HG03378 (cell line): ENCODE results near the gene APOBEC3G.
"Not testable (repeated sequence)": the region's sequence is repeated elsewhere in the genome, so short reads cannot be mapped to it uniquely, and the experiment has no call there.

Source experiments
- ATAC-seq: cut with Tn5 transposase; IDR thresholded peaks from one replicate; pipeline ENCODE4 v1.9.1; 2021; ENCODE audit warnings: mild to moderate bottlenecking, moderate library complexity; ENCODE audit not compliant: unreplicated experiment

APOBEC3G gene

GRCh38 chr22:39077026-39077840, at the start of gene APOBEC3G:
APOBEC3G (plus strand) TSS chr22:39077275; CDS start chr22:39077362, 87 bp downstream.
- peak; percentile 61 for ATAC-seq

- ATAC-seq = no peak
Observed at GRCh38 chr22:39027717-39028116, 49.4 kb upstream of the APOBEC3G start.

DNA sequence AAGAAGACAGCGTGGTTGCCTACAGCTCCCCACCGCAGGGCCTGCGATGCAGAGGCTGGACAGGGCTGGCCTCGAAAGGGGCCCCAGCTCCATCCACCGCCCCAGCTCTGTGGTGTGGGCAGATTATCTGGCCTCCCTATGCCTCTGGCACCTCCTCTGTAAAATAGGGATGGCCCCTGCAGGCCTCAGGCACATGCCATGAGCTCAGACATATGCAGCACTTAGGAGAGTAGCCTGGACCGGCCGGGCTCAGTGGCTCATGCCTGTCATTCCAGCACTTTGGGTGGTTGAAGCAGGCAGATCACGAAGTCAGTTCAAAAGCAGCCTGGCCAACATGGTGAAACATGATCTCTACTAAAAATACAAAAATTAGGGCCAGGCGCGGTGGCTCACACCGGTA, 48.8 kb upstream of the APOBEC3G start:
- no peak for ATAC-seq

- no peak for ATAC-seq
Observed at GRCh38 chr22:39029227-39029626, 47.8 kb upstream of the APOBEC3G start.

- ATAC-seq = no peak
Observed at GRCh38 chr22:39030705-39031104, 46.4 kb upstream of the APOBEC3G start.

GRCh38 chr22:39031434-39032295, 45.4 kb upstream of the APOBEC3G start:
- ATAC-seq = not testable (repeated sequence)

GRCh38 chr22:39037071-39037470, 40.0 kb upstream of the APOBEC3G start:
- ATAC-seq = not testable (repeated sequence)

- ATAC-seq = no peak
Observed at GRCh38 chr22:39039306-39040126, 37.6 kb upstream of the APOBEC3G start.

GRCh38 chr22:39040155-39040537, 36.9 kb upstream of the APOBEC3G start:
- ATAC-seq = not testable (repeated sequence)

DNA sequence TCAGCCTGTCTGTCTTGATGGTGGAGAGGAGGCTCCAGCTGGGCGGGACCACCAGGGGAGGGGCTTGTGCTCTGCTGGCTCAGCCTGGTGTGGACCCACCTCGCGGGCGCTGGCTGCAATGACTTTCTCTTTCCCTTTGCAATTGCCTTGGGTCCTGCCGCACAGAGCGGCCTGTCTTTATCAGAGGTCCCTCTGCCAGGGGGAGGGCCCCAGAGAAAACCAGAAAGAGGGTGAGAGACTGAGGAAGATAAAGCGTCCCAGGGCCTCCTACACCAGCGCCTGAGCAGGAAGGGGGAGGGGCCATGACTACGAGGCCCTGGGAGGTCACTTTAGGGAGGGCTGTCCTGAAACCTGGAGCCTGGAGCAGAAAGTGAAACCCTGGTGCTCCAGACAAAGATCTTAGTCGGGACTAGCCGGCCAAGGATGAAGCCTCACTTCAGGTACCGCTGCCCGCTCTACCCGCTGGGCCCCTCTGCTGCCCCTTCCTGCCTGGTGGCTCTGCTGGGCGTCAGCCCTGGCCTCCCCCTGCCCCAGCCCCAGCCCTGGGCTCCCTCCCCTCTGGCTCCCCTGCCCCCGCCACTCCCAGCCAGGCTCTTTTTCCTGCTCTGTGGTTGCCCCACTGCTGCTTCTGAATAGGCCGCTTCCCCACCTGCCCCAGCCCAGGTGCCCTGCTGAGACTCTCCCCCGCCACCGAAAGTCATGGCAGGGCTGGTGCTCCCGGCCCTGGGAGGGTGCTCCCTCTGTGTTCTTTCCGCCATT, 36.4 kb upstream of the APOBEC3G start, which contains the start of gene APOBEC3F:
Gene APOBEC3F (plus strand): TSS at position 327 of the 759 bp plus-strand sequence. CDS start 97 bp downstream, at position 424.
- ATAC-seq = peak; percentile 94

DNA sequence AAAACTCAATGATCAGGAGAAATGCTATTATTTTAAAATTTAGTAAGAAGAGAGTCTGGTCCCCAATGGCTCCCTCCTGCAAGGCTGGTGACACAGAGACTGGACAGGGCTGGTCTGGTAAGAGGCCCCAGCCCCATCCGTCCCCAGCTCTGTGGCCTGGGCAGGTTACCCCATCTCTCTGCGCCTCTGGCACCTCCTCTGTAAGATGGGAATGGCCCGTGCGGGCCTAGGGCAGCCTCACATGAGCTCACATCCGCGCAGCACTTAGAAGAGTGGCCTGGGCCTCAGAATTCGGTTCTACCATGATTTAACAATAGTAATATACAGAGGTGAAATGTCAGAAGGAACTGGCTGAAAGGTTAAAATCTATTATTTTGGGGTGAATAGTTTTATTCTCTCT, 35.2 kb upstream of the APOBEC3G start:
- ATAC-seq = no peak

GRCh38 chr22:39043063-39043462, 34.0 kb upstream of the APOBEC3G start:
- not testable (repeated sequence) for ATAC-seq

GRCh38 chr22:39045136-39045535, 31.9 kb upstream of the APOBEC3G start:
- ATAC-seq = not testable (repeated sequence)

- not testable (repeated sequence) for ATAC-seq
Observed at GRCh38 chr22:39049486-39049885, 27.6 kb upstream of the APOBEC3G start.

DNA sequence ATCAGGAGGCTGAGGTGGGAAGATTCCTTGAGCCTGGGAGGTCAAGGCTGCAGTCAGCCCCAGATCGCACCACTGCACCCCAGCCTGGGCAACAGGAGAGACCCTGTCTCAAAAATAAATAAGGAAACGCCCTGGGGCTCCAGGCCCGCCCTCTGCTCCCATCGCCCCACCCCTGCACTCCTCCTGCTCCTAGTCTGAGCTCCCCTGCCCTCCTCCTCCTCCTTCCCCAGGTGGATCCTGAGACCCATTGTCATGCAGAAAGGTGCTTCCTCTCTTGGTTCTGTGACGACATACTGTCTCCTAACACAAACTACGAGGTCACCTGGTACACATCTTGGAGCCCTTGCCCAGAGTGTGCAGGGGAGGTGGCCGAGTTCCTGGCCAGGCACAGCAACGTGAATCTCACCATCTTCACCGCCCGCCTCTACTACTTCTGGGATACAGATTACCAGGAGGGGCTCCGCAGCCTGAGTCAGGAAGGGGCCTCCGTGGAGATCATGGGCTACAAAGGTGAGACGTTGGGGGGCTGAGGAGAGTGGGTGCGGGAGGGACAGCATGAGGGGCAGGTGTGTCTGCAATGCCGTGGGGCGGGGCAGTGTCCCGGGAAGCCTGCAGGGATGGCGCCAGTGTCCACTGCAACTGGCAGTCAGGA, 25.1 kb upstream of the APOBEC3G start:
- ATAC-seq = not testable (repeated sequence)

DNA sequence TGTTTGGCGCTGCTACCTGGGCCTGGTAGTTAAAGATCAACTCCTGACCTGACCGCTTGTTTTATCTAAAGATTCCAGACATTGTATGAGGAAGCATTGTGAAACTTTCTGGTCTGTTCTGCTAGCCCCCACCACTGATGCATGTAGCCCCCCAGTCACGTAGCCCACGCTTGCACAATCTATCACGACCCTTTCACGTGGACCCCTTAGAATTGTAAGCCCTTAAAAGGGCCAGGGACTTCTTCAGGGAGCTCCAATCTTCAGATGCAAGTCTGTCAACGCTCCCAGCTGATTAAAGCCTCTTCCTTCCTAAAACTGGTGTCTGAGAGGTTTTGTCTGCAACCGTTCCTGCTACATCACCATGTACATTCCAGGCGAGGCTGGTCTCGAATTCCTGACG, 21.4 kb upstream of the APOBEC3G start:
- no peak for ATAC-seq

GRCh38 chr22:39061290-39061689, 15.8 kb upstream of the APOBEC3G start:
- ATAC-seq = not testable (repeated sequence)

DNA sequence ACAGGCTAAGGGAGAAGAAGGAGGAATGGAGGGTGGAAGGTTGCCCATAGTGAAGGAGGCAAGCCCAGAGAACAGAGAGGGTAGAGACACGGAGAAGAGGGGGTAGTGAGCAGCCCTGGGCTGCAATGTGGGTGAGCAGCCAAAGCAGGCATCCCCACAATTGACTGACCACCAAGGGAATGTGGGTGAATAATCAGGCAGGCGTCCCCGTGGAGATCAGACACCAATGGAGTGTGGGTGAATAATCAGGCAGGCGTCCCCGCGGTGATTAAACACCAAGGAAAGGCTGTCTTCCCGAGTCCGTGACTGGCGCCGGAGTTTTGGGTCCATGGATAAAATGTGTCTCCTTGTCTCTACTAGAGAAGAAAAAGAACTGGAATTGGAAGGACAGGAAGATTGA, 15.1 kb upstream of the APOBEC3G start:
- ATAC-seq = not testable (repeated sequence)

DNA sequence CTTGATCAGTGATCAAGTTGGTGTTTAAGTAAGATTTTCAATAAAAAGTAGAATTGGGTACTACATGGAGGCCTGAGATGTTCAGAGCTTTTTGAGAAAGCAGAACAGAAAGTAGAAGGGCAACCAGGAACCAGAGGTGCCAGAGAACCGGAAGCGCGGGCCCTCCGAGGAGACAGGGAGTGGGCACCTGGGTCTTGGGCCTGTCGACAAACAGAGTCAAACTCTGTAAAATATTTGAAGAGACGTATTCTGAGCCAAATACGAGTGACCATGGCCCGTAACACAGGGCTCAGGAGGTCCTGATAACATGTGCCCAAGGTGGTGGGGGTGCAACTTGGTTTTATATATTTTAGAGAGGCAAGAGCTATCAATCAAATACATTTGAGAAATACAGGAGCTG, 13.2 kb upstream of the APOBEC3G start:
- not testable (repeated sequence) for ATAC-seq
